ENCODE results near the gene TBC1D7. TPM values are rescaled to one million over a fixed set of nuclear protein-coding genes. Genes with fewer than 3 reads are reported as not detected.

The TBC1D7 gene
- total and polyA plus RNA-seq, 12 donors = 17.3 to 42.6 (median 28.1) TPM

DNA sequence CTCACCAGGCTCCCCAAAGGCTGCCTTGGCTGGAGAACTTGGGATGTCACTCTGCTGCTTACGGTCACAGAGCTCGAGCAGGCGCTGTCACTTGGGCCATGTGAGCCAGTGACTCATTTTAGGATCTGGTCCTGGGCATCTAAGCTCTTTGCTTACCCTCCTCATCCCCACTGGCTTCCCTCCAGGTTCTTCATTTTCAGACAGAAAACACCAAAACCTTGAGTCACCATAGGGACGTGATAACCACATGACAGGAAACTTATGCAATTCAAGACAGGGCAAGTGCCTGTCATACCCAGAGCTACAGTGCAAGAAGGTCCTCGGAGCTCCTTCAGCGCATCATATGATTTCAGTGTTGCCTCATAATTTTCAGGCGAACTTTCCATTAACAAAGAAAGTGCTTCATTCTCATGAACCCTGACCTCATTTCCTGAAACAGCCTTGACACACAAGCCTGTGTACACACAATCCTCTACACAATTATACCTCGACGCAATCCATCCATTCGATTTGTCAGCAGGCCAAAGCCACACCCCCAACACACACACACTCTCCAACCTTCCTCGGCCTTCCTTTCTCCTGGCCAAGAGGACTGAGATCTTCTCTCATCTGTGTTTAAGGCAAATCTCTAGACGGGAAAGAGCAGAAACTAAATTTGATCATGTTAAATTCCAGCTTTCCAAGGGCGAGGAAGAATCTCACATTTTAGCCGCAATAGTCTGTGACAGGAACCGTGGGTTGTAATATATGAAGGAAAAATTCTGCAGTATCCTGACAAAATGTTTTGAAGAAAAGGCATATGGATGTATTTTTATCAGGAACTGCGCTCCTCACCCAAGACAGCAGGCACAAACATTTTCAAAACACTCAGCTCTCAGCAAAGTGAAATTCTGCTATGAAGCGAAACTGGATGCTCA lies 25.3 kb downstream of the TBC1D7 start:
- ATAC-seq (peak; percentile 65 to 89 (median 73)), DNase-seq (peak; percentile 30 to 66)
- no peaks in the 10 kb centered on the region for H3K27me3 ChIP-seq
- H3K36me3 ChIP-seq = peaks cover 0 to 88% (median 12%) of the 10 kb centered on the region in 9 donors
- H3K4me1 ChIP-seq = peaks cover 12 to 49% (median 34%) of the 10 kb centered on the region in 9 donors
- intact Hi-C loops (cut with DNase I) = loop anchor here in 1 of 10 donors (10.0 kb wide), 1 partner anchor 108 kb away; no protein-coding TSS in a partner anchor
- peak overlapping the region; percentile 30 to 87 (median 71) for H3K27ac ChIP-seq
- TF ChIP-seq, protein P1, sequence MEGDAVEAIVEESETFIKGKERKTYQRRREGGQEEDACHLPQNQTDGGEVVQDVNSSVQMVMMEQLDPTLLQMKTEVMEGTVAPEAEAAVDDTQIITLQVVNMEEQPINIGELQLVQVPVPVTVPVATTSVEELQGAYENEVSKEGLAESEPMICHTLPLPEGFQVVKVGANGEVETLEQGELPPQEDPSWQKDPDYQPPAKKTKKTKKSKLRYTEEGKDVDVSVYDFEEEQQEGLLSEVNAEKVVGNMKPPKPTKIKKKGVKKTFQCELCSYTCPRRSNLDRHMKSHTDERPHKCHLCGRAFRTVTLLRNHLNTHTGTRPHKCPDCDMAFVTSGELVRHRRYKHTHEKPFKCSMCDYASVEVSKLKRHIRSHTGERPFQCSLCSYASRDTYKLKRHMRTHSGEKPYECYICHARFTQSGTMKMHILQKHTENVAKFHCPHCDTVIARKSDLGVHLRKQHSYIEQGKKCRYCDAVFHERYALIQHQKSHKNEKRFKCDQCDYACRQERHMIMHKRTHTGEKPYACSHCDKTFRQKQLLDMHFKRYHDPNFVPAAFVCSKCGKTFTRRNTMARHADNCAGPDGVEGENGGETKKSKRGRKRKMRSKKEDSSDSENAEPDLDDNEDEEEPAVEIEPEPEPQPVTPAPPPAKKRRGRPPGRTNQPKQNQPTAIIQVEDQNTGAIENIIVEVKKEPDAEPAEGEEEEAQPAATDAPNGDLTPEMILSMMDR (IDR thresholded peaks at IDR 0.05) = no peak
- WGBS, 2 donors = 46 to 51% methylated on average over 17 of the region's 17 CpGs
- peak overlapping the region in 7 of 10 donors; percentile 9 to 36 (median 21) for H3K4me3 ChIP-seq
- H3K9me3 ChIP-seq = no peaks in the 10 kb centered on the region

DNA sequence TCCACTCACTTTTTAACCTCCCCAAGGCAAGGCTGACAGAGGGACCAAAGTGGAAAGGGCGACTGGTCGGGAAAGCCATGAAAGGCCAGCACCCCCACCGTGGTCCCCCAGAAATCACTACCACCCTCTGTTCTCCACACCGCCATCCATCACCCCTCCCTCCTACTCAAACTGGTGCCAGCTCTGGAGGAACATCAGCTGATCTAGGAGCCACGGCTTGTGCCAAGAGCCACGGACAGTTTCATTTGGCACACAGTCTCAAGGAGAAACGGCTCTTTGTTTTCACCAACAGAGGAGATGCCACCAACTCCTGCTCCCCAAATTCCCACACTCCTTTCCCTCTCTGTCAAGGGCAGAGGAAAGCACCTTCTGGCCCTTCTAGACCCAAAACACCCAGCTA lies 26.0 kb downstream of the TBC1D7 start:
- WGBS, 2 donors = 56 to 62% methylated on average over 7 of the region's 7 CpGs
- Histone ChIP-seq H3K27ac (peak overlapping the region in 9 of 10 donors; percentile 30 to 87 (median 73)), H3K4me3 (no peak overlapping the region), H3K9me3 (no peaks in the 10 kb centered on the region), H3K36me3 (peaks cover 0 to 88% (median 18%) of the 10 kb centered on the region in 9 donors), H3K4me1 (peaks cover 10 to 42% (median 29%) of the 10 kb centered on the region in 9 donors), H3K27me3 (no peaks in the 10 kb centered on the region)
- TF ChIP-seq, protein P1 (IDR thresholded peaks at IDR 0.05) = no peak
- intact Hi-C loops (cut with DNase I) = loop anchor here in 1 of 10 donors (10.0 kb wide), 1 partner anchor 107 kb away; no protein-coding TSS in a partner anchor
- ATAC-seq (peak in 6 of 8 donors; percentile 3 to 30 (median 14)), DNase-seq (no peak)

DNA sequence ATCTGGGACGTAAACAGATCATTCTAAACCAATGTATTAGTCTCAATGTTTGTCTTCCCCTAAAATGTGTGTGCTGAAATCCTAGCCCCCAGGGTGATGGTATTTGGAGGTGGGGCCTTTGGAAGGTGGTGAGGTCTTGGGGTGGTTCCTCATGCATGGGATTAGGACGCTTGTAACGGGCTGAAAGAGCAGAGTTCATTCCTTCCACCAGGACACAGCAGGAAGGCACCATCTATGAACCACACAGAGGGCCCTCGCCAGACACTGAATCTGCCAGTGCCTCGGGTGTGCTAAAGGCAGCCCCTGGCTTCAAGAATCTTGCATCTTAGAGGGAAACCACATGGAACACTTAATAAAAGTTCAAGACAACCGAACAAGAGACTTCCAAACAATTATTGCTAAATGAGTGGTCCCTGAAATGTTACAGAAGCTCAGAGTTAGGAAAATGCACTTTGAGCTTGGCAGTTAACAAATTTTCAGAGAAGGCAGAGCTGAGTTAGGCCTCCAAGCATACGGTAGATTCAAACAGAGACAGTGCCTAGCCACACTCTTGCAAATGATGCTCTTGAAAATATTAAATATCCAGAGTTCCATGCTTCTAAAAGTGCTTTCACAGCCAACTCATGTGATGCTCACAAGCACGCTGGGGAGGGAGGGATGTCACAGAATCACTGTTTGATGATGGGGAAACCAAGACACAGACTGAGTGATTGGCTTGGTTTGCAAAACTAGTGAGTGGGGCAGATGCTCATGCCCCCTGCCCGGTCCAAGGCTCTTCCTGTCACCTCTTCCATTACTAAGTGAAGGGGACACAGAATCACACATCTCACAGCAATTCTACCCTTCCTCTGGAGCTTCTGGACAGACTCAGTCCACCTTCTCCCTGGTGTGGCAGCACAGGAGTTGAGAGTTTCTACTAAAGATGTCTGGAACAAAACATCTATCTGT lies 27.4 kb downstream of the TBC1D7 start:
- TF ChIP-seq, protein P1 (IDR thresholded peaks at IDR 0.05) = no peak
- no peak overlapping the region for H3K27ac ChIP-seq
- no peaks in the 10 kb centered on the region for H3K9me3 ChIP-seq
- DNase-seq (no peak), ATAC-seq (no peak)
- peaks cover 10 to 48% (median 28%) of the 10 kb centered on the region in 9 donors for H3K4me1 ChIP-seq
- 74 to 86% methylated on average over 9 of the region's 9 CpGs for WGBS, 2 donors
- H3K4me3 ChIP-seq = no peak overlapping the region
- intact Hi-C loops (cut with DNase I) = loop anchor here in 1 of 10 donors (10.0 kb wide), 1 partner anchor 106 kb away; no protein-coding TSS in a partner anchor
- H3K27me3 ChIP-seq = no peaks in the 10 kb centered on the region
- peaks cover 0 to 83% (median 8%) of the 10 kb centered on the region in 9 donors for H3K36me3 ChIP-seq
